ENCODE data around the gene RNLS. TPM values are rescaled to one million over a fixed set of nuclear protein-coding genes. Genes with fewer than 3 reads are reported as not detected.
A peak's percentile ranks its signal among the peaks of the same experiment; 100 is the strongest.

Gene RNLS
- total RNA-seq, 1 donor from 2014 or later: 6.0 TPM

GRCh38 chr10:88555190-88555908, 27.8 kb downstream of the RNLS start:
- no peak overlapping the region for H3K27ac Mint-ChIP-seq (ENCODE audit: unreplicated experiment)
- DNase-seq (ENCODE audit: low spot score): no peak
- no peak for TF ChIP-seq CTCF (IDR thresholded peaks at IDR 0.05; ENCODE audit: unreplicated experiment)
- H3K9me3 Mint-ChIP-seq (ENCODE audit: unreplicated experiment): no peaks in the 10 kb centered on the region
- H3K27me3 Mint-ChIP-seq (ENCODE audit: unreplicated experiment): no peaks in the 10 kb centered on the region
- H3K4me3 Mint-ChIP-seq (ENCODE audit: unreplicated experiment): no peak overlapping the region
- no peaks in the 10 kb centered on the region for H3K36me3 Mint-ChIP-seq (ENCODE audit: low read depth, unreplicated experiment)
- H3K4me1 Mint-ChIP-seq (ENCODE audit: unreplicated experiment): no peaks in the 10 kb centered on the region

- peak; percentile 28 for DNase-seq (ENCODE audit: low spot score)
- TF ChIP-seq CTCF (IDR thresholded peaks at IDR 0.05; ENCODE audit: unreplicated experiment): peak; percentile 57
- Mint-ChIP-seq H3K9me3 (ENCODE audit: unreplicated experiment) (no peaks in the 10 kb centered on the region), H3K27me3 (ENCODE audit: unreplicated experiment) (no peaks in the 10 kb centered on the region), H3K36me3 (ENCODE audit: low read depth, unreplicated experiment) (no peaks in the 10 kb centered on the region), H3K27ac (ENCODE audit: unreplicated experiment) (no peak overlapping the region), H3K4me1 (ENCODE audit: unreplicated experiment) (no peaks in the 10 kb centered on the region), H3K4me3 (ENCODE audit: unreplicated experiment) (no peak overlapping the region)
Observed at GRCh38 chr10:88553116-88553752, 29.9 kb downstream of the RNLS start.

GRCh38 chr10:88551246-88551645, 31.9 kb downstream of the RNLS start:
- Mint-ChIP-seq H3K9me3 (ENCODE audit: unreplicated experiment) (no peaks in the 10 kb centered on the region), H3K4me3 (ENCODE audit: unreplicated experiment) (no peak overlapping the region), H3K36me3 (ENCODE audit: low read depth, unreplicated experiment) (no peaks in the 10 kb centered on the region), H3K4me1 (ENCODE audit: unreplicated experiment) (no peaks in the 10 kb centered on the region), H3K27me3 (ENCODE audit: unreplicated experiment) (no peaks in the 10 kb centered on the region), H3K27ac (ENCODE audit: unreplicated experiment) (no peak overlapping the region)
- no peak for DNase-seq (ENCODE audit: low spot score)
- no peak for TF ChIP-seq CTCF (IDR thresholded peaks at IDR 0.05; ENCODE audit: unreplicated experiment)

- no peaks in the 10 kb centered on the region for H3K36me3 Mint-ChIP-seq (ENCODE audit: low read depth, unreplicated experiment)
- H3K9me3 Mint-ChIP-seq (ENCODE audit: unreplicated experiment): no peaks in the 10 kb centered on the region
Observed at GRCh38 chr10:88546497-88546896, 36.6 kb downstream of the RNLS start.

More at GRCh38 chr10:88546497-88546896, 36.6 kb downstream of the RNLS start:
- Mint-ChIP-seq H3K4me1 (ENCODE audit: unreplicated experiment) (peaks cover 7% of the 10 kb centered on the region), H3K27me3 (ENCODE audit: unreplicated experiment) (peaks cover 3% of the 10 kb centered on the region), H3K27ac (ENCODE audit: unreplicated experiment) (no peak overlapping the region), H3K4me3 (ENCODE audit: unreplicated experiment) (no peak overlapping the region)
- TF ChIP-seq CTCF (IDR thresholded peaks at IDR 0.05; ENCODE audit: unreplicated experiment): no peak
- DNase-seq (ENCODE audit: low spot score): no peak

All from endothelial cell (in vitro differentiated cells).